GM10266 (cell line): ENCODE results near the gene MYH10.

Experiments
- DNase-seq: peaks from one replicate; pipeline ENCODE4 v3.0.0; 2012; ENCODE audit errors: extremely low spot score
- CTCF ChIP-seq: IDR thresholded peaks from 2 replicates; pipeline ENCODE4 v1.5.1; 2012; ENCODE audit warnings: mild to moderate bottlenecking, low read depth; ENCODE audit not compliant: control insufficient read depth, insufficient read depth; ENCODE audit errors: missing control alignments

Gene MYH10

DNA sequence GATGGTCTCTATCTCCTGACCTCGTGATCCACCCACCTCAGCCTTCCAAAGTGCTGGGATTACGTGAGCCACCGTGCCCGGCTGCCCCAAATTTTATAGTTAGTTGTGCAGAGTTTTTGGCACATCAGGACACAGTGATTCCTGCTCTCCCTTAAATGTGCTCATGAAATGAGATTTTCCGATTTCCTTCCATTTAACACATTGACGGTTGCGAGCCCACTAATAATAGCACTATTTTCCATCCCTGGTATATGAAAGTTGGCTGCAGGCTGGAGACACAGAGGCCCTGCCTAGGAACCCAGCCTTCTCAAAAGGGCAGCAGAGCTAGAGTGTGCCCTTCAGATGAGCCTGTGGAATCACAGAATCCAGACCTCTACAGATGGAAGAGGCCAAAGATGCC is 17.4 kb upstream of the MYH10 start:
- no peak for DNase-seq
- TF ChIP-seq CTCF: no peak

DNA sequence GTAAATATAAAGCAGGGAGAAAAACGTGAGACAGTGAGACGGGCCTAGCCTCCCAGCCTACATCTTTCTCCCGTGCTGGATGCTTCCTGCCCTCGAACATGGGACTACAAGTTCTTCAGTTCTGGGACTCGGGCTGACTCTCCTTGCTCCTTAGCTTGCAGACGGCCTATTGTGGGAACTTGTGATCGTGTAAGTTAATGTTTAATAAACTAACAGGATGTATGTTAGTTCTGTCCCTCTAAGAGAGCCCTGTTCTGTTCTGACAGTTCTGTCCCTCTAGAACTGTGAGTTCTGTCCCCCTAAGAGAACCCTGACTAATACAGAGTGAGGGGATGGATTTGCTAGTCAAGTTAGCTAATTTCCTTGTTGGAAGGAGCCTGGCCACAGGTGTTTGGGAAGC is 16.7 kb upstream of the MYH10 start:
- no peak for DNase-seq
- no peak for TF ChIP-seq CTCF

- no peak for DNase-seq
- no peak for TF ChIP-seq CTCF
Observed at GRCh38 chr17:8644507-8644902, 14.0 kb upstream of the MYH10 start.

DNA sequence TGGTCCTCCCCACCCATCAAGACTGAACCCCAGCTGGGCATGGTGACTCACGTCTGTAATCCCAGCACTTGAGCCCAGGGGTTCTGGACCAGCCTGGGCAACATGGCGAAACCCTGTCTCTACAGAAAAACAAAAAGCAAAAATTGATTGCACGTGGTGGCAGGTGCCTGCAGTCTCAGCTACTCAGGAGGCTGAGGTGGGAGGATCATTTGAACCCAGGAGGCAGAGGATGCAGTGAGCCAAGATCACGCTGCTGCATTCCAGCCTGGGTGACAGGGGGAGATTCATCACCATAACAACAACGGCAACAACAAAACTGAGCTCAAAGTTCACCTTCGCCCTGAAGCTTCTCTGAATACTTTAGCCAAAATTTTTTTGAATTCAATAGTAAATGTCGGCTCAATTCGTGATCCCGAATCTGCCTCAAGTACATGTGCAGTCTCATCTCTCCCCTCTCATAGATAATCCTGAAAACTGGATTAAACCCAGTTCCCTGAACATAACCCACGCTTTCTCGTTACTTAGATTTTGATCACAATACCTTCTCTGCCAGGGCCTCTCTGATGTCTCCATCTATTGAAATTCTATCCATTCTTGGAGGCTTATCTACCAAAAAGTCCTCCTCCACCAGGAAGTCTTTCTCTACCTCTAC is 13.5 kb upstream of the MYH10 start:
- DNase-seq: no peak
- no peak for TF ChIP-seq CTCF

GRCh38 chr17:8639709-8640108 is 9.2 kb upstream of the MYH10 start:
- DNase-seq: no peak
- TF ChIP-seq CTCF: no peak

GRCh38 chr17:8632061-8632460 is 1.5 kb upstream of the MYH10 start:
- DNase-seq: no peak
- TF ChIP-seq CTCF: no peak

GRCh38 chr17:8631554-8631877 is 991 bp upstream of the MYH10 start:
- no peak for DNase-seq
- no peak for TF ChIP-seq CTCF
